ENCODE measurements around the gene NEDD9.
A peak's percentile ranks its signal among the peaks of the same experiment; 100 is the strongest.

Gene NEDD9

GRCh38 chr6:11207199-11207968 is 25.1 kb downstream of the NEDD9 start (continued):
- TF ChIP-seq ZNF423 (tag by site-specific recombination; IDR thresholded peaks at IDR 0.05) (no peak), ZNF629 (tag by site-specific recombination; IDR thresholded peaks at IDR 0.05) (peak; percentile 89), ZNF335 (tag by site-specific recombination; conservative IDR thresholded peaks at IDR 0.05) (0 out of 2 replicates have a peak, but pooled peaks have one; percentile 37), ATF2 (tag by site-specific recombination; IDR thresholded peaks at IDR 0.05; ENCODE audit: low read depth) (peak; percentile 81), SP3 (tag by site-specific recombination; IDR thresholded peaks at IDR 0.05) (peak; percentile 63), INSM2 (tag by site-specific recombination; IDR thresholded peaks at IDR 0.05) (0 out of 2 replicates have a peak, but pooled peaks have one; percentile 37), YY2 (tag by site-specific recombination; IDR thresholded peaks at IDR 0.05) (0 out of 2 replicates have a peak, but pooled peaks have one; percentile 14), KLF8 (tag by site-specific recombination; IDR thresholded peaks at IDR 0.05) (0 out of 2 replicates have a peak, but pooled peaks have one; percentile 44), ZFP37 (tag by site-specific recombination; IDR thresholded peaks at IDR 0.05) (peak; percentile 83), ZNF394 (tag by site-specific recombination; IDR thresholded peaks at IDR 0.05; ENCODE audit: borderline replicate concordance) (peak; percentile 33; the same call in 1 of the 2 replicates), ZNF398 (tag by site-specific recombination; IDR thresholded peaks at IDR 0.05) (peak; percentile 44; the same call in 1 of the 2 replicates), ZNF211 (tag by site-specific recombination; IDR thresholded peaks at IDR 0.05; ENCODE audit: low read depth) (no peak), ZNF549 (tag by site-specific recombination; IDR thresholded peaks at IDR 0.05) (no peak), WT1 (tag by site-specific recombination; IDR thresholded peaks at IDR 0.05) (no peak), SP7 (tag by site-specific recombination; IDR thresholded peaks at IDR 0.05) (peak; percentile 70), ZNF366 (tag by site-specific recombination; conservative IDR thresholded peaks at IDR 0.05) (peak; percentile 86)
- TF ChIP-seq, protein P1, sequence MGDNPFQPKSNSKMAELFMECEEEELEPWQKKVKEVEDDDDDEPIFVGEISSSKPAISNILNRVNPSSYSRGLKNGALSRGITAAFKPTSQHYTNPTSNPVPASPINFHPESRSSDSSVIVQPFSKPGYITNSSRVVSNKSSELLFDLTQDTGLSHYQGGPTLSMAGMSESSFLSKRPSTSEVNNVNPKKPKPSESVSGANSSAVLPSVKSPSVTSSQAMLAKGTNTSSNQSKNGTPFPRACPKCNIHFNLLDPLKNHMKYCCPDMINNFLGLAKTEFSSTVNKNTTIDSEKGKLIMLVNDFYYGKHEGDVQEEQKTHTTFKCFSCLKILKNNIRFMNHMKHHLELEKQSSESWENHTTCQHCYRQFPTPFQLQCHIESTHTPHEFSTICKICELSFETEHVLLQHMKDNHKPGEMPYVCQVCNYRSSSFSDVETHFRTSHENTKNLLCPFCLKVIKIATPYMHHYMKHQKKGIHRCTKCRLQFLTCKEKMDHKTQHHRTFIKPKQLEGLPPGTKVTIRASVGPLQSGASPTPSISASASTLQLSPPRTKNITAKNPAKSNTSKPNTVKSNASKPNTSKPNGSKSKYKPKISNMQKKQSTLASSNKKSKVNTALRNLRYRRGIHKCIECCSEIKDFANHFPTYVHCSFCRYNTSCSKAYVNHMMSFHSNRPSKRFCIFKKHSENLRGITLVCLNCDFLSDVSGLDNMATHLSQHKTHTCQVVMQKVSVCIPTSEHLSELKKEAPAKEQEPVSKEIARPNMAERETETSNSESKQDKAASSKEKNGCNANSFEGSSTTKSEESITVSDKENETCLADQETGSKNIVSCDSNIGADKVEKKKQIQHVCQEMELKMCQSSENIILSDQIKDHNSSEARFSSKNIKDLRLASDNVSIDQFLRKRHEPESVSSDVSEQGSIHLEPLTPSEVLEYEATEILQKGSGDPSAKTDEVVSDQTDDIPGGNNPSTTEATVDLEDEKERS (tag by site-specific recombination; IDR thresholded peaks at IDR 0.05): peak; percentile 62; the same call in 1 of the 2 replicates

- Histone ChIP-seq H3K27ac (ENCODE audit: extremely low read depth, low read depth, low read length) (no peak overlapping the region), H3K9me3 (ENCODE audit: control insufficient read depth, insufficient read depth, low read depth, low read length) (no peaks in the 10 kb centered on the region), H3K4me1 (ENCODE audit: control insufficient read depth, insufficient read depth, low read length) (peaks cover 18% of the 10 kb centered on the region), H3K4me3 (ENCODE audit: low read depth, low read length) (no peak overlapping the region), H3K36me3 (ENCODE audit: control insufficient read depth in 2 of 2, insufficient read depth in 1 of 2, low read length in 2 of 2) (peaks cover 0 to 5% of the 10 kb centered on the region in 2 experiments; a peak in 1 of 3 replicates)
- CTCF ChIA-PET: interaction anchor here (1.2 to 2.6 kb wide), 3 partner anchors 10 to 289 kb away, joined by 3 to 16 read pairs (median 8); no protein-coding TSS in a partner anchor
- POLR2A ChIA-PET: interaction anchor here (0.5 to 2.5 kb wide), 5 partner anchors 10 to 228 kb away, joined by 3 to 22 read pairs (median 4); partner anchors contain the start of gene NEDD9
- TF ChIP-seq, protein P2, sequence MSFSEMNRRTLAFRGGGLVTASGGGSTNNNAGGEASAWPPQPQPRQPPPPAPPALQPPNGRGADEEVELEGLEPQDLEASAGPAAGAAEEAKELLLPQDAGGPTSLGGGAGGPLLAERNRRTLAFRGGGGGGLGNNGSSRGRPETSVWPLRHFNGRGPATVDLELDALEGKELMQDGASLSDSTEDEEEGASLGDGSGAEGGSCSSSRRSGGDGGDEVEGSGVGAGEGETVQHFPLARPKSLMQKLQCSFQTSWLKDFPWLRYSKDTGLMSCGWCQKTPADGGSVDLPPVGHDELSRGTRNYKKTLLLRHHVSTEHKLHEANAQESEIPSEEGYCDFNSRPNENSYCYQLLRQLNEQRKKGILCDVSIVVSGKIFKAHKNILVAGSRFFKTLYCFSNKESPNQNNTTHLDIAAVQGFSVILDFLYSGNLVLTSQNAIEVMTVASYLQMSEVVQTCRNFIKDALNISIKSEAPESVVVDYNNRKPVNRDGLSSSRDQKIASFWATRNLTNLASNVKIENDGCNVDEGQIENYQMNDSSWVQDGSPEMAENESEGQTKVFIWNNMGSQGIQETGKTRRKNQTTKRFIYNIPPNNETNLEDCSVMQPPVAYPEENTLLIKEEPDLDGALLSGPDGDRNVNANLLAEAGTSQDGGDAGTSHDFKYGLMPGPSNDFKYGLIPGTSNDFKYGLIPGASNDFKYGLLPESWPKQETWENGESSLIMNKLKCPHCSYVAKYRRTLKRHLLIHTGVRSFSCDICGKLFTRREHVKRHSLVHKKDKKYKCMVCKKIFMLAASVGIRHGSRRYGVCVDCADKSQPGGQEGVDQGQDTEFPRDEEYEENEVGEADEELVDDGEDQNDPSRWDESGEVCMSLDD (tag by site-specific recombination; IDR thresholded peaks at IDR 0.05): no peak
- no peak for TF ChIP-seq ZNF791 (tag by site-specific recombination; IDR thresholded peaks at IDR 0.05)
- TF ChIP-seq, protein P3, sequence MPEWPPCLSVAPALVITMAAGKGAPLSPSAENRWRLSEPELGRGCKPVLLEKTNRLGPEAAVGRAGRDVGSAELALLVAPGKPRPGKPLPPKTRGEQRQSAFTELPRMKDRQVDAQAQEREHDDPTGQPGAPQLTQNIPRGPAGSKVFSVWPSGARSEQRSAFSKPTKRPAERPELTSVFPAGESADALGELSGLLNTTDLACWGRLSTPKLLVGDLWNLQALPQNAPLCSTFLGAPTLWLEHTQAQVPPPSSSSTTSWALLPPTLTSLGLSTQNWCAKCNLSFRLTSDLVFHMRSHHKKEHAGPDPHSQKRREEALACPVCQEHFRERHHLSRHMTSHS (tag by site-specific recombination; IDR thresholded peaks at IDR 0.05): no peak
- TF ChIP-seq ZNF677 (tag by site-specific recombination; IDR thresholded peaks at IDR 0.05): no peak
- TF ChIP-seq ZNF23 (tag by site-specific recombination; IDR thresholded peaks at IDR 0.05; ENCODE audit: borderline replicate concordance): no peak
Observed at GRCh38 chr6:11206576-11206975, 25.9 kb downstream of the NEDD9 start.
